ENCODE data around the gene DNAJC6.
"Not testable (repeated sequence)": the region's sequence is repeated elsewhere in the genome, so short reads cannot be mapped to it uniquely, and the experiment has no call there.

DNAJC6 gene

DNA sequence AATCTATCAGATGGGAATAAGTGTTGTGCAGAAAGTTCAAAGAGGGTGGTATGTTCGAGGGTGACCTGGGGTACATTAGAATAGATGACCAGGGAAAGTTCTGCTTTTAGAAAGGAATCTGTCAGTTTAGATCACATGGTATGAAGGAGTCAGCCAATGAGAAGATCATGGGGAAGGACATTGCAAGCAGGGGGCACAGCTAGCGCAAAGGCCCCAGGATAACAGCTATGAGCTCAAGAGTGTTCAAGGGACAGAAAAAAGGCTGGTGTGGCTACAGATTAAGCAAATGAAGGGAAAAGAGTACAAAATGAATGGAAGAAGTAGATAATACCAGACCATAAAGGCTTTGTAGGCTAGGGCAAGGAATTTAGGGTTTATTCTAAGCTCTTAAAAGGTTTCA lies 119.7 kb downstream of the DNAJC6 start:
- no peak for DNase-seq (ENCODE audit: low read depth)

DNA sequence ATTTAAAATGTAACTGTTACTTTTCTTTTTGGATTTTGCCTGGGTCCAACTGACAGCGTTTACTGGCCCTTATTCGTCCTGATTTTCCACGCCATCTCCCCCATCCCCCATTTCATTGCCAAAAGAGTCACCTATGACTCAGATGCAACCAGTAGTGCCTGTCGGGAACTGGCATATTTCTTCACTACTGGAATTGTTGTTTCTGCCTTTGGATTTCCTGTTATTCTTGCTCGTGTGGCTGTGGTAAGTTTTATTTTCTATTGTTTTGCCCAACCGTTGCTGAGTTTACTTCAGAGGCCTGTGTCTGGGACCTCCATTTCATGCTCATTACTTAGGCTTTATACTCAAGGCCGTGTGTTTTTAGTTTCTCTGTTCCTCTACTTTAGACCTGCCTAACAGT lies 120.5 kb downstream of the DNAJC6 start:
- peak; percentile 81 for DNase-seq (ENCODE audit: low read depth)

DNA sequence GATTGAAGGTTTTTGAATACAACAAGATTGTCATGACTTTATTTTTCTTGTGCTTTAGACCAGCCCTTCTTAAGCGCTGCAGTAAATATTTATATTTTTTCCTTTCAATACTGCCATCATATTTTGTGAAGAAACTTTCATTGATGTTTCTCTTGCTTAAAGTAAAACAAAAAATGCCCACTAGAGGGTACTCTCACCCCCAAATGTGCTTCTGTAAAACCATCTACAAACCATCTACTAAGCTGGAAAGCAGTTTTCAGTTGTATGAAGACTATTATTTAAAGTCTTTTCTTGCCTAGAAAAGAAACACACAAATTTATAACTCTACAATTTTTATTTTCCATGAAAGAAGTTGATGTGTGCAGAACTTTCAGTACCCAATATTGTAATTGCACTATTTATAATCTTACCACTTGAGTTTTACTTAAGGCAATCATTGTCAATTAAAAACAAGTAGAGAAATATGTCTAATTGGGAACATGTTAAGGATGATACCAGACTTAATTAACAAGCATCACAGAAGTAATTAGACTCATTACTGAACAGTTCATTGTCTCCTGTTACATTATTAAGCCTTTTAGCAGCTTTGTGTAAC lies 121.9 kb downstream of the DNAJC6 start:
- DNase-seq (ENCODE audit: low read depth): no peak

DNA sequence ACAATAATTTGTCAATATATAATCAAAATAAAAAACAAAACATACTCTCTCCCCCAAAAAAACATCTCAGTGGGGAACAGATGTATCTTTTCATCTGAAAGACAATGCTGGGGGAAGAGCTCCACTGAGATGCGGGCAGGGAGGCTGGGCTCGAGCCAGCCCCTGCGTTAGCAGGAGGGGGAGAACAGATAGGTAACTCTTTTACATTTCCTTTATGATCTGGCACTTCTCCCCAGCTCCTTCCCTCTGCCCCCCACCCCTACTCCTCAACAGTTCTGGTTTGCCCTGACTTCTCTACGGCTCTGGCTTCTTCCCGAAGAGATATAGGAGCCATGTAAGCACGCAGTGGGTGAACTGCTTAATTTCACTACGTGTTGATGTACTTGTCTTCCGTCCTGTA lies 123.6 kb downstream of the DNAJC6 start:
- no peak for DNase-seq (ENCODE audit: low read depth)

DNA sequence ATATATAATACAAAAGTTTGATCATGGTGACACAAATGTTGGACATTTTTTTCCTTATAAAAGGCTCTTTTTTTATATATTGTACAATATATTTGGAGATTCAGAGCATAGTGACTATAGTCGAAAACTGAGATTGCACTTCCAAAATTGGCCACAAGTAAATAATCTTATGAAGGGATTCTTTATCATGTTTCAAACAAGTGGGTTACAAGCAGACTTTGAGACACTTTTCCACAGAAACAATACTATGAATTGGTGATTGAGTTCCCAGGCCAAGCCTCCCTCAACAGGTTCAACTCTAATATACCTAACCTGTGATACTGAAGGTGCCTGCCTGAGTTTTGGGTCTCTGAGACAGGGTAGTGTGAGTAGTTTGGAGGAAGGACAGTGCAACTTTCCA lies 124.9 kb downstream of the DNAJC6 start:
- no peak for DNase-seq (ENCODE audit: low read depth)

DNA sequence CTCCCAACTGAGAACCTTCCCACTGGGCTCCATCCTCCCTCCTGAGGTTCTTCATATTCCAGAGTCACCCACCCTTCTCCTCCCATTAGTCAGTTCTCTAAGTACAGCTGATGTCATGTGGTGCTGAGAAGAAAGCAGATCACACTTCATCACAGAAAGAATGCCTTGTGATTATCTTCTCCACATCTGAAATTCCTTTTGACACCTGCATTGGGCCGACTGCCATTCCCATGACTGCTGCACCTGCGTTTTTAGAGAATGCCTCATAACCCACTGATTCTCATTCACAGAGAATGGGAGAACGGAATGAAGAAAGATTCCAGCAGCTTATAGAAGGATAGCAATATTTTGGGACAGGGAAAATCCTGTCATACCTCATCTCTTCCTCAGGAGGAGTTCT lies 125.4 kb downstream of the DNAJC6 start:
- no peak for DNase-seq (ENCODE audit: low read depth)

DNA sequence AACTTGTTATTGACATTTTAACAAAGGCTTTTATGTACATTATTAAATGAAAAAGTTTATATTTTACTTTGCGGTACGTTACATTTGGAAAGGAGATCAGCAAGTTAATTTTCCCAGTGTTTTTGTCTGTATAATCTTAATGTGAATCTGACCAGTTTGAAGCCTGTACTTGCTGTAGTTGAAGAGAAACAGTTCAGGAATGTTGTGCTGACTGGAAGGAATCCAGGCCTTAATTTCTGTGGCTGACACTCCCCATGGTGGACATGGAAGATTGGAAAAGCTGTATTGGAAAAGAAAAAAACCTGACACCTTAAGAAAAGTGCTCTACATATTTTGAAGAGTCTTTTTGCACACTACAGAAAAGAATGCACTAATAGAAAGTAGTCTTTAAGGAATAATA lies 126.6 kb downstream of the DNAJC6 start:
- DNase-seq (ENCODE audit: low read depth): no peak

DNA sequence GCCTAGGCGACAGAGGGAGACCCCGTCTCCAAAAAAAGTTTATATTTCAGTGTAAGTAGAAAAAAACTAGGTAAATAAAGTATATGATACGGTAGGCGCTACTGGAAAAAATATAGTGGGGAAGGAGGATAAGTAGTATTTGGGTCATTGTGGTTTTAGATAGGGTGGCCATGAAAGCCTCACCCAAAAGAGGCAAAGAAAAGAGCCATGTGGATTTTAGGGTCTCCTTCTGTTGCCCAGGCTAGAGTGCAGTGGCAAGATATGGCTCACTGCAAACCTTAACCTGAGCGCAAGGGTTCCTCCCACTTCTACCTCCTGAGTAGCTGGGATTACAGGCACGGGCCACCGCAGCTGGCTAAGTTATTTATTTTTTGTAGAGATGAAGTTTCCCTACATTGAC lies 128.3 kb downstream of the DNAJC6 start:
- DNase-seq (ENCODE audit: low read depth): no peak

DNA sequence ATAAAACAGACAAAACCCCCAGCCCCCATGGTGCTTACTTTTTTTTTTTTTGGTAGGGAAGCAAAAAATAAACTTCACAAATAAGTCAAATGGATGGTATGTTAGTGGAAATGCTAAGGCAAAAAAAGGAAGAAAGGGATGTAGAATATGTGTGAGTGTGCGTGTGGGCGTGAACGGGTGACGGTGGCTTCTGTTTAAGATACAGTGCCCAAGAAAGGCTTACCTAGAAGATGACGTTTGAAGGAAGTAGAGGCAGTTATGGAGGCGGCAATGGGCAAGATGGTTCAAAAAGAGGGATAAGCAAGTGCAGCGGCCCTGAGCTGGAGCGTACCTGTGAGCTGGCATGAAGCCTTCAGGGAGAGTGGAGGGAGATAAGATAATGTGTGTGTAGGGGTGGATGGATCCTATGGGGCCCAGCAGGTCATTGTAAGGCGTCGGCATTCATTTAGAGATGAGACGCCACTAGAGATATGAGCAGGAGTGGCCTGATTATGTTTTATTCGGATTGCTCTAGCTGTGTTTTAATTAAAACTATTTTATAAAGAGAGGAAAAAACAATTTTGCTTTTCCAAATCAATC lies 131.1 kb downstream of the DNAJC6 start:
- no peak for DNase-seq (ENCODE audit: low read depth)

DNA sequence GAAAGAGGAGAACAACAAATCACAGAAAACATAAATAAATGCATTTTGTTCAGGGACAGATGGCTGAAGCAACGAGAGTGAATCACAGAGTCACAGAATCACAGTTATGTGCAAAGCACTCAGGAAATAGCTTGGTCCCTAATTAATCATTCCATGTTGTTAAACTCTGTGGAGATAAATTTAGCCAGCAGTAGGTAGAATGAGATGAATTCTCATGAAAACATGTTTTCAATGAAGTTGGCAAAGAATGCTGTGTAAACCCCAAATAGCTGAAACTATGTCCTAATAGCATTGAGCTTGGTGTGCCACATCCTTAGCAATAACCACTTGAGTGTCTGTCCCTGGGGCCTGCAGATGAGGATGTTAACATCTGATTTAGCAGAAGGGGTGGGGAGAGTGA lies 131.6 kb downstream of the DNAJC6 start:
- DNase-seq (ENCODE audit: low read depth): no peak

DNA sequence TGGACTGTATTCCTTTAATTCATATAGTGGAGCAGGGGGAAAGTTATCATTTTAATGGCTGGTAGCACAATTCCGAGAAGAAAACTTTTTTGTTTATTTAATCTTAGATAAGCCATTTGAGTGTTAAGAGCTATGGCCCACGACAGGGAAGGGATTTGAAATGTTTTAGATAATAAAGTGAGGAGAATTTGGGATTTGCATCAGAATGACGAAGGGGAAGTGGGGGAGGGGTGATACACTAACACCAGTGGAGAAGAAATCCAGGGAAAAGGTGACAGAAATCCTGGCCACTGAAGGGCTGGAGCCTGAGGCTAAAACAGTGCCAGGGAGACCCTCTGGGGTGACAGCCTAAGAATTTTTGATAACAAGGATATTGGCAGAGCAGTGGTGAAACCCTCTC lies 132.1 kb downstream of the DNAJC6 start:
- DNase-seq (ENCODE audit: low read depth): no peak

DNA sequence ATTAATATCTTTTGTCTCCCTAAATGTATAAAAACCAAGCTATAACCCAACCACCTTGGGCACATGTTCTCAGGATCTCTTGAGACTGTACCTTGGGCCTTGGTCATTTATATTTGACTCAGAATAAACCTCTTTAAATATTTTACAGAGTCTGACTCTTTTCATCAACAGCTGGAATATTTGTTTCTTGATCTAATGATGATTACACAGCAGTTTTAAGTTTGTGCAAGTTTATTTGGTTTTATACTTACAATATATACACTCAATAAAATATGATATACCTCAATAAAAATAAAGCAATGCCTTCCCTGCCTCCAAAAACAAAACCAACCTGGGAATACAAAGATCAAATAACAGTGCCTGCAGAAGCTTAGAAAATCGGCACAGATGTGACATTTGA lies 133.1 kb downstream of the DNAJC6 start:
- DNase-seq (ENCODE audit: low read depth): no peak

DNA sequence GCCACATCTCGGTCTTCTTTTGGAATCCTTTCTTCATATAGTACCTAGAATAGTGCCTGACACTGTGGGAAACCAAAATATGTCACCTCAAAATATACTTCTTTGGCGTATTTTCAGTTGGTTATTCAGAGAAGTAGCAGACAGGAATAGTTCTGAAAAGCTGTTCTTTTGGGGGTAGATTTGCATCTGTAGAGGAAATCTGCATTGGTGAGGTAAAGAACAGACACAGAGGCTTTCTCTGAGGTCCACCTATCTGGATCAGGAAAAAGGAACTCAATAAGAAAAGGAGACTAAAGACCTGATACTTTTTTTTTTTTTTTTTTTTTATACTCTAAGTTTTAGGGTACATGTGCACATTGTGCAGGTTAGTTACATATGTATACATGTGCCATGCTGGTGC lies 134.3 kb downstream of the DNAJC6 start:
- DNase-seq (ENCODE audit: low read depth): no peak

DNA sequence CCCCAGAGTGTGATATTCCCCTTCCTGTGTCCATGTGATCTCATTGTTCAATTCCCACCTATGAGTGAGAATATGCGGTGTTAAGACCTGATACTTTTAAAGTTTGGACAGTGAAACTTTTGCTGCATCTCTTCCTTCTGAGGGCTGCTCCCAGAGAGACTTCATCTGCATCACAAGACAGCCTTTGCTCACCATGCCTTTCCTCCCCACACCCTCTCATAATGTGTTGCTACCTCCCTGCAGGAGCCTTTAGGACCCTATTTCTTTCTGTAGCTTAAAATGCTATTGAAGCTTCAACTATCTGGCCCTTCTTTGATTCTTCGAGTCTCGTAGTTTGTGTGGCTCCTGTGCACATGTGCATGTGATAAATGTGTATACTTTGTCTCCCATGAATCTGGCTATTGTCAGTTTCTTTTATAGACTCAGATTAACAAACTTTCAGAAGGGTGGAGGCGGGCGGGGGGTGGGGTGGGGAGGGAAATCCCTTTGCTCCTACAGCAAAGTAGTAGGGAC lies 134.8 kb downstream of the DNAJC6 start:
- DNase-seq (ENCODE audit: low read depth): no peak

DNA sequence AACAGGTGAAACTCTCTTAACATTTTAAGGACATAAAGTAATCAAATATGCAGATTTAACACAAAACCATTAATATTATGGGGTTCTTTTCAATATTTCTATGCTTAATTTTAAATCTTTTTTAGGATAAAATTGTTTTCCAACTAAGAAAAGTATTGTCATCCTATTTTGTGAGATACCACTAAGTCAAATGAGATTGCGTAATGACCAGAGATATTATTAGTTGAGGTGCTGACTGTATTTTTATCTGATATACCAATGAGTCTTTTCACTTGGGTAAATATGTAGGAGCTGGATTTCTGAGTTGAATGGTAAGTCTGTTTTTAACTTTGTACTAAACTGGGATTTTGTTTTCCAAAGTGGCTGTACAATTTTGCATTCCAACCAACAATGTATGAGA lies 136.5 kb downstream of the DNAJC6 start:
- no peak for DNase-seq (ENCODE audit: low read depth)

DNA sequence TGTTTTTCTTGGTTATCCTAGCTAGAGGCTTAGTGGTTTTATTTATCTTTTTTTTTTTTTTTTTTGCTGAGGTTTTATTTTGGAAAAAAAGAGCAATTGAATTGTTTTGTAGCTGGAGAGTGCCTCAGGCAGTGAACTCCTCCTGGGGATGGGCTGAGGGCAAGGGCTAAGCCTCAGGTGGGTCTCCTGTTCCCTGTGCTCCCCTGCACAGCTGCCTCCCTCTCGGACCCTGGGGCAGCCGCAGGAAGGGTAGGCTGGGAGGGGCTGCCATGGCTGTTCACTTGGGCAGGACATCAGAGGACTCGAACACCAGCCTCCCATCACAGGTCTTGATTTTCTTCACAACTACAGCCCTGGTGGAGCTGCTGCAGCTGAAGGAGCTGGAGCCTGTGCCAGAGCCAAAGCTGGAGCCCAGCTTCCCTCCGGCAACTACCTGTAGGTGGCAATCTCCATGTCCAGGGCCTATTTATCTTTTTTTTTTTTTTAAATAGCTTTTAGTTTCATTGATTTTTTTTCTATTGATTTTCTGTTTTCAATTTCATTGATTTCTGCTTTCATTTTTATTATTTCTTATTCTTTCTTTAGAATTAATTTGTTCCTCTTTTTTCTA lies 140.0 kb downstream of the DNAJC6 start:
- no peak for DNase-seq (ENCODE audit: low read depth)

DNA sequence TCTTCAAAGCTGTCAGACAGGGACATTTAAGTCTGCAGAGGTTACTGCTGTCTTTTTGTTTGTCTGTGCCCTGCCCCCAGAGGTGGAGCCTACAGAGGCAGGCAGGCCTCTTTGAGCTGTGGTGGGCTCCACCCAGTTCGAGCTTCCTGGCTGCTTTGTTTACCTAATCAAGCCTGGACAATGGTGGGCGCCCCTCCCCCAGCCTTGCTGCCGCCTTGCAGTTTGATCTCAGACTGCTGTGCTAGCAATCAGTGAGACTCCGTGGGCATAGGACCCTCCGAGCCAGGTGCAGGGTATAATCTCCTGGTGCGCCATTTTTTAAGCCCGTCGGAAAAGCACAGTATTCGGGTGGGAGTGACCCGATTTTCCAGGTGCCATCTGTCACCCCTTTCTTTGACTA lies 146.3 kb downstream of the DNAJC6 start:
- not testable (repeated sequence) for DNase-seq (ENCODE audit: low read depth)

DNA sequence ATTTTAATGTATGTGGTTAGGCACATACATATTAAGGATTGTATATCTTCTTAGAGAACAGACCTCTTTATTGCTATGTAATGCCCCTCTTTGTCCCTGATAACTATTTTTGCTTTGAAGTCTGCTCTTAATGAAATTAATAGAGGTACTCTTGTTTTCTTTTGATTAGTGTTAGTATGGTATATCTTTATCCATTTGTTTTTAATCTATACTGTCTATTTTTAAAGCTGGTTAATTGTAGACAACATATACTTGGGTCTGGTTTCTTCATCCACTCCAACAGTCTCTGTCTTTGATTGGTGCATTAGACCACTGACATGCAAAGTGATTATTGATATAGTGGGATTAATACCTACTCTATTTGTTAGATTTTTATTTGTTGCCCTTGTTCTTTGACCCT lies 147.1 kb downstream of the DNAJC6 start:
- no peak for DNase-seq (ENCODE audit: low read depth)

DNA sequence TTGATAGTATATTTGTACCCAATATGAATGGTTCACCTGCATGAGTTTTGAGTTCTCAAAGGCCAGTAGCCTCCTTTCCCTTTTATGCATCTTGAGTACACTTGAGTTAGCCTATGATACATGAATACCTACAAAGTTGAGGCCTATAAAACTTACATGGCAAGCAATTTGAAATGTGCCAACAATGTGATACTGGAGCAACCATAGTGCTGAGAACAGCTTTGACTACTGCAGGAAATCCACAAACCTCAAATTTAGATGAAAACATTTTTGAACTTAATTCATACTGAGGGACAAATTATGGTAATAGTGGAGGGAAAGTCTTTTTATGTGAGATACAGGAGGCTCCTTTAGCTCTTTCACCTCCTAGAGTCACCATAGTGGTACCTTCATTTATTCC lies 148.5 kb downstream of the DNAJC6 start:
- DNase-seq (ENCODE audit: low read depth): no peak

DNA sequence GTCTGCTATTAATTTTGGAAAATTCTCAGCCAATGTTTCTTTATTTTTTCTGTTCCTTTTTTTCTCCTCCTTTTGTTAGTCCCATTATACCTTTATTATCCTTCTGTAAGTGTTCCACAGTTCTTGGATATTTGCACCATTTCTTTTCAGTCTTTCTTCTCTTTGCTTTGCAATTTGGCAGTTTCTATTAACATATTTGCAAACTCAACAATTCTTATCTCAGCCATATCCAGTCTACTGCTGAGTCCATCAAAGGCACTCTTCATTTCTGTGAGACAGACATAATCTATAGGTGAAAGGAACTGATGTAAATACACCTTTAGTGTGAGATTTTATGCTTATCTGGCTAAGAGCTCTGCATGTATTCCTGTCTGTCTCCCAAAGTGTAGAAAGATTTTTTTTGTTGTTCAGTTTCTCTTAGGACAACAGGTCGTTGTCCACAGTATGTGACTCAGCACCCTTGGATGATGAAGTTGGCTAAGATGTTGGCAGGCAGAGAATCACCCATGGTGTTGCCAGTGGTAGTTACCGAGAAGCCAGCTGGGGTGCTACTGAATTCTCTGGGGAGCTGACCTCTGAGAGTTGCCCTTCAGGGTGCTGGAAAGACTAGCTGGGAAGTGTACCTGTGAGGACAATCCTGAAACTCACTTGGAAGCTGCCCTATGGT lies 149.5 kb downstream of the DNAJC6 start:
- DNase-seq (ENCODE audit: low read depth): no peak

DNA sequence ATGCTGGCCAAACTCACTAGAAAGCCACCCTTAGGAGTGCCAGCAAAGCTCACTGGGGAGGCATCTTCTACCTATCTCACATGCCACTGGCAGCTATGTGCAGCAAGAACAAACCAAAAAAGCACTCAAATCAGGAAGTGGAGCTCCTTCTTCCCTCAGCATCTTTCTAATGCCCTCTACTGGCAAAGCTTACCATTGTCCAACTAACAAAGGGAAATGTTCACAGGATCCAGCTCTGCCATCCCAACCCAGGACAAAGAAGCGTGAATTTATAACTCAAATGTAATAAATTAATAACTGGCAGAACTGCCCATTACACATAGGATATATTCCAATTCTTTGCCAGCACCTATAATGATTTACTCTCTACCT lies 150.0 kb downstream of the DNAJC6 start:
- DNase-seq (ENCODE audit: low read depth): no peak

Measured in stromal cell of bone marrow (primary cell).